ENCODE data around the gene GRIN2A. TPM values are rescaled to one million over a fixed set of nuclear protein-coding genes. Genes with fewer than 3 reads are reported as not detected.

Gene GRIN2A
- total RNA-seq, 2 donors from 2014 or later, result not detected

DNA sequence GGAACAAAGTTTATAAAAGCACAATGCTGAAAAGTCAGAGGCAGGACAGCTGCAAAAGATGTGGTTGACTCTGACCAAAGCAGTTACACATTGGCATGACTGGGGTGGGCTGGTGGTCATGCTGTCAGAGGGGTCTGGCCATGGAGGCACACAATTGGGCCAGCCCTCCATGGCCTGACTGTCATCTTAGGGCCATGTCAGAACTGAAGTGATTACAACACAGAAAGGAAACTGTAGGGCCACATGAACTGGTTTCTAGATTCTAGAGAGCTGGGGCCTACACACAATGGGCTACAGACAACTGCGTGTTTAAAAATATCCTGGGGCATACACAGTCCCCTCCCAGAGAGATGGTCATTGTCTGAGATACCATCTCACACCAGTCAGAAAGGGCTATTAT is 380.6 kb downstream of the GRIN2A start:
- Mint-ChIP-seq H3K9me3 (peaks cover 10 to 13% of the 10 kb centered on the region in 2 donors), H3K27ac (no peak overlapping the region), H3K36me3 (no peaks in the 10 kb centered on the region)
- DNase-seq (ENCODE audit: low spot score in 2 of 2), result no peak
- ATAC-seq, result no peak

DNA sequence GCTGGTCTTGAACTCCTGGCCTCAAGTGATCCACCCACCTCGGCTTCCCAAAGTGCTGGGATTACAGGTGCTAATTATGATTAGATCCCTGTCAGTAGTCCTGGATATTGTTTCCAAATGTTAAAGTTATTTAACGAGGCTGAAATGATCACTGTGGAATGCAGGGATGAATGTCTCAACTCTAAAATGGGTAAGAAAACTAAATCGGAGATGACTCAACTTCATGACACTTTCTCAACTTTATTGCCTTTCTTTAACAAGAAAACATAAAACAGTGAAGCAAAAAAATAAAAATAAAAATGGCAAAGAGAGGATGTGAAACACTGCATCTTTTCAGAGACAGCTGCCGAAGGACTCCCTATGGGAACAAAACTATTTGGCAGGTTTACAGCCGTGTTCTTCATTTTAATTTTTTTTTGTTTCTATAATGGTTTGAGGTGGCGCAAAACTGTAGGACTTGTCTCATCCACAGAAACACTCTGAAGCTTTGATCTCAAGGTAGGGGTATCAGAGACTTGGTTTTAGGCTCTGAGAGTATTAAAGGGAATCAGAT is 382.0 kb downstream of the GRIN2A start:
- H3K36me3 Mint-ChIP-seq, result no peaks in the 10 kb centered on the region
- peaks cover 4 to 8% of the 10 kb centered on the region in 2 donors for H3K9me3 Mint-ChIP-seq
- ATAC-seq, result no peak
- no peak overlapping the region for H3K27ac Mint-ChIP-seq
- no peak for DNase-seq (ENCODE audit: low spot score in 2 of 2)

DNA sequence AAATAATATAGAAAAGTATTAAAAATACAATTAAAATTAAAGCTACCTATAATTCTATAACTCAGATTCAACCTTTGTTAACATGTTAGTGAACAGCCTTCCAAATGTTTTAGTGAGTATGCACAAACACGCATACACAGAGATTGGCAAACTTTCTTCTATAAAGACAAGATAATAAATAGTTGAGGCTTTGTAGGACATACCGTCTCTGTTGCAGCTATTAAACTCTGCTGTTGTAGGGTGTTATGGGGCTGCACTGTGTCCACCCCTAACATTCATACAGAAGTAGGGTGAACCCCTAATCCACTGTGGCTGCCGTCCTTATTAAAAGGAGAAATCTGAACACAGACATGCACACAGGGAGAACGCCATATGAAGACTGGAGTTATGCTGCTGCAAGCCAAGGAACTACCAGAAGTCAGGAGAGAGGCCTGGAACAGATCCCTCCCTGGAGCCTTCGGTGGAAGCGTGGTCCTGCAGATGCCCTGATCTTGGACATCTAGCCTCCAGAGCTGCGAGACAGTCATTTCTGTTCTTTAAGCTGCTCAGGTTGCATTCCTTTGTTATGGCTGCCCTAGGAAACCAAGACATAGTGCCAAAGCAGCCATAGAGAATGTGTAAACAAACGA is 383.2 kb downstream of the GRIN2A start:
- peaks cover 11 to 15% of the 10 kb centered on the region in 2 donors for H3K9me3 Mint-ChIP-seq
- no peaks in the 10 kb centered on the region for H3K36me3 Mint-ChIP-seq
- no peak overlapping the region for H3K27ac Mint-ChIP-seq
- no peak for ATAC-seq
- DNase-seq (ENCODE audit: low spot score in 2 of 2), result no peak

- peaks cover 11 to 15% of the 10 kb centered on the region in 2 donors for H3K9me3 Mint-ChIP-seq
- no peaks in the 10 kb centered on the region for H3K36me3 Mint-ChIP-seq
- DNase-seq (ENCODE audit: low spot score in 2 of 2) (no peak), ATAC-seq (no peak)
- H3K27ac Mint-ChIP-seq, result no peak overlapping the region
Observed at GRCh38 chr16:9798474-9798873, 383.8 kb downstream of the GRIN2A start.

DNA sequence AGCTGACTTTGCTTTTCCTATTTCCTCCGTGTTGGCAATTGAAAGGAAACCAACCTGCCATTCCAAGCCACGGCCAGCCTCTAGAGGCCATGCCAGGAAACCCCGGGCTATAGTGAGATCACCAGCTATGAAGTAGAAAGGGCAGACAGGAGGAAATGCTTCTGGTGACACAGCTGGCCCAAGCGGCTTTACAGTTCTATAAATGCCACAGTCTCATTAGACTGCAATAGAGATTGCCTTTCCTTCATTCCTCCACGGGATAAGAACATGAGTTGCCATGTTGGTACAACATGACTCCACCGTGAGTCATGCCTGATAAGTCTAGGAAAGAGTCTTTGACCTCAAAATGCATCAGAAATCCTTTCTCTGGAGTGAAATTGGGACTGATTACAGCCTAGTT is 384.9 kb downstream of the GRIN2A start:
- DNase-seq (ENCODE audit: low spot score in 2 of 2) (no peak), ATAC-seq (no peak)
- Mint-ChIP-seq H3K9me3 (peaks cover 11 to 15% of the 10 kb centered on the region in 2 donors), H3K27ac (no peak overlapping the region), H3K36me3 (no peaks in the 10 kb centered on the region)

DNA sequence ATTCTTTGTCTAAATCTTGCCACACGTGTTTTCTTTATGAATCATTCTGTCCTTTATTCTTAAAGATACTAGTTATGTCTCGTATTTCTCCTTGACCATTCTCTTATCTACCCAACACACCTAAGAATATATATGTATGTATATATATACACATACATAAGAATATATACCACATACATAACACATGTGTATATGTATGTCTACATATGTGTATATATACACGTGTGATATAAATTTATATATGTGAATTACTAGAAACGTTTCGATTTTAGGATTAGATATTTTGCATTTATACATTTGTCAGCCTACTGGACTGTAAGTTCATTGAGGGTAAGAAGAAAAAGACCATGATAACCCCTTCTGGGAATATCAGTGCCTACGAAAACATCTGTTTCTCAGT is 388.6 kb downstream of the GRIN2A start:
- DNase-seq (ENCODE audit: low spot score in 2 of 2) (no peak), ATAC-seq (no peak)
- Mint-ChIP-seq H3K27ac (no peak overlapping the region), H3K9me3 (peaks cover 7 to 12% of the 10 kb centered on the region in 2 donors), H3K36me3 (no peaks in the 10 kb centered on the region)

DNA sequence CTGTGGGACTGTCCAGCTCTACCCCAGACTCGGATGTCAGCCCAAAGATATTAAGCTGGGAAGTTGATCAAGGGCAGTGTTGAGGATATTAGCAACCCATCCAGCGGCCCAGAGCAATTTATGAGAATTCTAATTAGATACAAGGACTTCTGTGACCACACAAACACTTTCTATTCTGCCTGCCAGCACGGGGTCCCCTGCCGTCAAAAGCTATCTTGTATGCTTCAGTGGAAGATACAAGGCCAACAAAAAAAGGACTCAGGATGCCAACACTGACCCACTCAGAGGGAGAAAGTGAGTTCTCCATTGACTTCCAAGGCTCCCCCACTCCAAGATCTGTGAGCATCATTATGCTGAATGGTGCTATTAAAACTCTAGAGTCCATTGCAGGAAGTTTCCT is 390.7 kb downstream of the GRIN2A start:
- no peak for ATAC-seq
- DNase-seq (ENCODE audit: low spot score in 2 of 2), result no peak
- peaks cover 12% of the 10 kb centered on the region in 2 donors for H3K9me3 Mint-ChIP-seq
- no peaks in the 10 kb centered on the region for H3K36me3 Mint-ChIP-seq
- no peak overlapping the region for H3K27ac Mint-ChIP-seq

GRCh38 chr16:9790199-9790598 is 392.0 kb downstream of the GRIN2A start:
- ATAC-seq (no peak), DNase-seq (ENCODE audit: low spot score in 2 of 2) (no peak)
- Mint-ChIP-seq H3K27ac (no peak overlapping the region), H3K36me3 (no peaks in the 10 kb centered on the region), H3K9me3 (peaks cover 12% of the 10 kb centered on the region in 2 donors)

- Mint-ChIP-seq H3K9me3 (peaks cover 10 to 11% of the 10 kb centered on the region in 2 donors), H3K36me3 (no peaks in the 10 kb centered on the region), H3K27ac (no peak overlapping the region)
- no peak for DNase-seq (ENCODE audit: low spot score in 2 of 2)
- ATAC-seq, result no peak
Observed at GRCh38 chr16:9787717-9788116, 394.5 kb downstream of the GRIN2A start.

DNA sequence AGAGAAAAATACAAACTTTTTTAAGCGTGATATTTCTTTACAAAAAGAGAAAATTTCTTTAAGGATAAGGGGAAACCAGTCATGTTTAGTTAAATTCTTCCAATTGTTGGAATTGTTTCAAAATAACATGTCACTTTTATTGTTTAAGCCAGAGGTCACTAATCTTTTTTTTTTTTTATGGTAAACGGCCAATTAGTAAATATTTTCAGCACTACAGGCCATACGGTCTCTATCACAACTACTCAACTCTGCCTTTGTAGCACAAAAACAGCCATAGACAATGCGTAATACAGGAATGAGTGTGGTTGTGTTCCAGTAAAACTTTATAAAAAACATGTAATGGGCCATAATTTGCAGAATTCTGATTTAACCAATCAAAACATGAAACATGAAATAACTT is 401.4 kb downstream of the GRIN2A start:
- no peaks in the 10 kb centered on the region for H3K36me3 Mint-ChIP-seq
- no peak for ATAC-seq
- peaks cover 6 to 13% of the 10 kb centered on the region in 2 donors for H3K9me3 Mint-ChIP-seq
- no peak for DNase-seq (ENCODE audit: low spot score in 2 of 2)
- no peak overlapping the region for H3K27ac Mint-ChIP-seq

DNA sequence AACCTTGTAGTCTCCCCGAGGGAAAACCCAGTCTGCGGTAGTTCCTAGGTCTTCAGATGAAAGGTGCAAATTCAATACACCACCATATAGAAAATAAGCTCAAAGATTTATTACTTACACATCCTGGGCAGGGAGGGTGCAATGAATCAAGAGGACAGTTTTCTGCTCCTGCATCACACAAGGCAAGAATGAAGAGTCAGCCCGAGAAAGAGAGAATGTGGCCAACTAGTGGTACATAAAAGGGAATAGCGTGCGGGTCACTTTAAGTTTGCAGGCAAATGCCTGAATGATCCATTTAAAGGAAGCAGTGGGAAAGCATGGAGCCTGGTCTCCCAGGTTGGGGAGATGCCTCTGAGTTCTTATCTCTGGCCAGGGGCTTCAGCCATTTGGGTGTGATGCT is 403.4 kb downstream of the GRIN2A start:
- DNase-seq (ENCODE audit: low spot score in 2 of 2) (no peak), ATAC-seq (no peak)
- Mint-ChIP-seq H3K9me3 (peaks cover 5 to 18% of the 10 kb centered on the region in 2 donors), H3K36me3 (no peaks in the 10 kb centered on the region), H3K27ac (no peak overlapping the region)

GRCh38 chr16:9775998-9776397 is 406.2 kb downstream of the GRIN2A start:
- Mint-ChIP-seq H3K27ac (no peak overlapping the region), H3K9me3 (peaks cover 0 to 13% of the 10 kb centered on the region in 2 donors), H3K36me3 (no peaks in the 10 kb centered on the region)
- ATAC-seq (no peak), DNase-seq (ENCODE audit: low spot score in 2 of 2) (no peak)

GRCh38 chr16:9773289-9773688 is 408.9 kb downstream of the GRIN2A start:
- DNase-seq (ENCODE audit: low spot score in 2 of 2) (no peak), ATAC-seq (no peak)
- H3K9me3 Mint-ChIP-seq, result peaks cover 0 to 5% of the 10 kb centered on the region in 2 donors
- H3K27ac Mint-ChIP-seq, result no peak overlapping the region
- H3K36me3 Mint-ChIP-seq, result no peaks in the 10 kb centered on the region

GRCh38 chr16:9772526-9773225 is 409.6 kb downstream of the GRIN2A start:
- DNase-seq (ENCODE audit: low spot score in 2 of 2), result no peak
- Mint-ChIP-seq H3K36me3 (no peaks in the 10 kb centered on the region), H3K27ac (no peak overlapping the region), H3K9me3 (peaks cover 0 to 5% of the 10 kb centered on the region in 2 donors)
- ATAC-seq, result no peak

DNA sequence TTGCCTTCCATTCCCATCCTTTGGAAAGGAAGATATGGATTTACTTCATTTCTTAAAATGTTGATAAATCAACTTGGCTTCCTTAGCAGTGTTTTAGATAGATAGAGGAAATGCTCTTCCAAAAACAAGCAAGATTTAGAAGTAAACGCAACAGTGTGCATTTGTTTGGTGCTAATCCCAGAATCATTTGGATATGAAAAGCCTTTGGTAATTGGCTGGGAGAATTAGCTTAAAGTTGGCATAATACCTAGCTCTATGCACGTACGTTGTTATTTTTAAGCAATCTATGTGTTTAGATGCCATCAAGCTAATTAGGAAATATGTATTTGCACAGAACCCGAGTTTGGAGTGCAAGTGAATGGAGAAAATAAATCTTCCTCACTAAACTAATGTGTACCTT is 415.3 kb downstream of the GRIN2A start:
- Mint-ChIP-seq H3K36me3 (no peaks in the 10 kb centered on the region), H3K9me3 (peaks cover 6 to 7% of the 10 kb centered on the region in 2 donors), H3K27ac (no peak overlapping the region)
- ATAC-seq (no peak), DNase-seq (ENCODE audit: low spot score in 2 of 2) (no peak)

GRCh38 chr16:9763505-9763904 is 418.7 kb downstream of the GRIN2A start:
- Mint-ChIP-seq H3K36me3 (no peaks in the 10 kb centered on the region), H3K9me3 (peaks cover 9 to 10% of the 10 kb centered on the region in 2 donors), H3K27ac (no peak overlapping the region)
- DNase-seq (ENCODE audit: low spot score in 2 of 2) (no peak), ATAC-seq (no peak)

GRCh38 chr16:9761870-9762269 is 420.4 kb downstream of the GRIN2A start:
- Mint-ChIP-seq H3K36me3 (no peaks in the 10 kb centered on the region), H3K27ac (no peak overlapping the region), H3K9me3 (peaks cover 9 to 10% of the 10 kb centered on the region in 2 donors)
- no peak for DNase-seq (ENCODE audit: low spot score in 2 of 2)
- no peak for ATAC-seq

- peaks cover 5 to 8% of the 10 kb centered on the region in 2 donors for H3K9me3 Mint-ChIP-seq
- H3K36me3 Mint-ChIP-seq, result no peaks in the 10 kb centered on the region
- H3K27ac Mint-ChIP-seq, result no peak overlapping the region
- DNase-seq (ENCODE audit: low spot score in 2 of 2) (no peak), ATAC-seq (no peak)
Observed at GRCh38 chr16:9757687-9758086, 424.5 kb downstream of the GRIN2A start.
